Smooth muscle cell of the pulmonary artery (primary cell): Measurements from ENCODE around the gene PDE12. TPM values are rescaled to one million over a fixed set of nuclear protein-coding genes. Genes with fewer than 3 reads are reported as not detected.

Source experiments
- total RNA-seq: library from RNA; depleted of rRNA; stranded (reverse); fragments of >200 nt; gene quantifications from 2 replicates; pipeline ENCODE4 v1.2.3, GENCODE V29; 2014

PDE12 gene
- total RNA-seq: 19.2 and 25.9 TPM in 2 replicates

DNA sequence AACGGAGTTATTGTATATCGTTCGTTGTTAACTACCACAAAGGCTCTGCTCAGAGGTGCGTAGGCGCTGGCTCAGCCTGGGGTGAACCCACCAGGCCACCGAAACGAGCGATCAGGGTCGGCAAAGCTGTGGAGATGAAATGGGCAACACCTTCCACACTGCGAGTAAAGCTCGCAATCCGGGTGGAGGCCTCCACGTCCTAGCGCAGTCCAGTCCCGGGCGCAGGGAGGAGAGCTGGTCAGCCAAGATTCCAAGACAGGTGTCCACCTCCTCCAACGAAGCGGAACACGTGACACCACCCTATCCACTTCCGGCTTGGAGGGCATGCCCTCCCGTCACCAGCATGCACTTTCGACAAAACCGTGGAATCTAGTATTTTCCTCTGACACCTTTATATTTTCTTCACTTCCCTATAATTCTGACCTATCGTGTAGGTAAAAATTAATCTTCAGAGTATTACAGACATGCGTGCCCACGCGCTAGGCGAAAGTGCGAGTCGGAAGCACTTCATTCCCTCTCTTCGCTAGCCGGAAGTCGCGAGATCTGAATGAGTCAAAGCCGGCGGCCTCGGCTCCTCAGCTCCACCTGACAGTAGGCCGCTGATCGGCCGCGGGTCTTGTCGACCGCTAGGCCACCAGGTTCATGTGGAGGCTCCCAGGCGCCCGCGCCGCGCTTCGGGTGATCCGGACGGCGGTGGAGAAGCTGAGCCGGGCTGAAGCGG is at the start of gene PDE12:
Gene PDE12, plus strand, starts transcription at position 537 of the 721 bp plus-strand sequence. Its CDS starts 106 bp downstream, at position 643.

DNA sequence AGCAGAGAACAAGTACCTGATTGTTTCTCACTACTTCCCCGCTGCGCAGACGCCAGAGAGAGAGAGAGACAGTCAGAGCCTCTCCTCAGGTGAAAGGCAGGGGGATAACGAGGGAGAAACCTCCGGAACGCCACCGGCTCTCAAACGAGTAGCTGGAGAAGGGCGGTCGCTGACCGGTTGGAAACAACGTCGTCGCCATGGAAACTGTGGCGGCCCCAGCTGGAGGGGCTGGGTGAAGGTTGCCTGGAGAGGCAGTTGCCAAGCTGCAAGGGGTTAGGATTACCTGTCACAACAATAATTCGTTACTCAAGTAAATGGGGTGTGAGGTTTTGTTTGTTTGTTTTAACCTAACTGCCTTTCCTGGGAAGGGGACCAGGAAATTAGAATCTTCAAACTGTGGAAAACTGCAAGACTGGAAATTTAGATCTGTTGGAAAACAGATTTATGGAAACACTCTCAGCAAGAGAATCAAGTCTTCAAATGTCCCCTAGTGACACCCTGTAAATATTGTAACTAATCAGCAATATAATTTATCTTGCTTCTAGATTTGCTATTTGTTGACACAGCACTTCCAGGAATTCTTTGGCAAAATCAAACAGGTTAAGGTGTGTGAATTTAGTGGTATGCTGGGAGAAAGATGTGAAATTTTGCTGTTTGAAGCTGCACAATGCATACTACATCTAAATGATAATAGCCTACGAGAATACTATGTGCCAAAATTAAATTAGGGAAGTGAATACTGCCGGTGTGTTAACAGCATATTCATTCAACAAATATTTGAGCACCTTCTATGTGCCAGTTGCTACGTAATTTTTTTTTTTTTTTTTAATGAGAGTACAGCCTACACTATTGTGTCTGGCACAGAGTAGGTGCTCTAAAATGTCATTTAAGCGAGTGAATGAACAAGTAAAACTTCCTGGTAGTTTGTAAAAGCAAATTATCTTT is 11.6 kb upstream of the PDE12 start, which contains the start of gene DNAH12:
Gene DNAH12, minus strand, starts transcription at position 164 of the 945 bp plus-strand sequence. CDS start 1,474 bp downstream, outside the sequence.

GRCh38 chr3:57597127-57597923 is 41.3 kb downstream of the PDE12 start, which contains the start of gene ARF4:
Gene ARF4, minus strand, starts transcription at chr3:57597344. Its CDS starts 204 bp downstream, at chr3:57597140.

Other genes with a start within 250 kb of the PDE12 start
- gene DNAH12, start 11.9 kb upstream of the PDE12 start, total RNA-seq: 0.13 TPM in 2 replicates
- 330 and 359 TPM in 2 replicates for gene ARF4, start 41.1 kb downstream of the PDE12 start, total RNA-seq
- 15.9 and 16.5 TPM in 2 replicates for gene DENND6A, start 136.8 kb downstream of the PDE12 start, total RNA-seq
- gene SLMAP, start 200.0 kb downstream of the PDE12 start, total RNA-seq: 45.2 and 50.3 TPM in 2 replicates